Measurements from ENCODE around the gene GALNT2. TPM values are rescaled to one million over a fixed set of nuclear protein-coding genes. Genes with fewer than 3 reads are reported as not detected.

GALNT2 gene
- polyA plus RNA-seq, 3 donors, result 19.6 to 25.6 (median 23.4) TPM

GRCh38 chr1:230128569-230129285 is 61.7 kb downstream of the GALNT2 start:
- H3K36me3 Mint-ChIP-seq, result peaks cover 3 to 9% of the 10 kb centered on the region in 2 donors
- H3K36me3 ChIP-seq (replicated peaks in 1 of 2; ENCODE audit: control insufficient read depth in 1 of 2, insufficient read depth in 2 of 2, low read length in 2 of 2), result no peaks in the 10 kb centered on the region
- 90% methylated on average over 3 of the region's 15 CpGs for WGBS (ENCODE audit: insufficient coverage)
- peaks cover 60% of the 10 kb centered on the region for H3K4me1 Mint-ChIP-seq
- peak overlapping the region in 5 of 7 donors; percentile 23 to 78 (median 33) for H3K27ac Mint-ChIP-seq
- no peak overlapping the region for H2AFZ ChIP-seq (ENCODE audit: insufficient read depth, low read depth, low read length, poor library complexity, severe bottlenecking)
- H4K20me1 ChIP-seq (ENCODE audit: insufficient read depth, low read length), result peaks cover 92% of the 10 kb centered on the region
- no peaks in the 10 kb centered on the region for H3K27me3 ChIP-seq (ENCODE audit: control insufficient read depth in 2 of 2, insufficient read depth in 2 of 2, low read length in 2 of 2)
- no peaks in the 10 kb centered on the region for H3K9me3 ChIP-seq (replicated peaks in 1 of 2; ENCODE audit: control insufficient read depth in 1 of 2, insufficient read depth in 1 of 2, low read length in 2 of 2)
- no peak overlapping the region for H3K4me3 Mint-ChIP-seq
- H3K4me2 ChIP-seq (replicated peaks; ENCODE audit: extremely low read depth, low read length, poor library complexity, severe bottlenecking), result no peak overlapping the region
- TF ChIP-seq, protein P1, sequence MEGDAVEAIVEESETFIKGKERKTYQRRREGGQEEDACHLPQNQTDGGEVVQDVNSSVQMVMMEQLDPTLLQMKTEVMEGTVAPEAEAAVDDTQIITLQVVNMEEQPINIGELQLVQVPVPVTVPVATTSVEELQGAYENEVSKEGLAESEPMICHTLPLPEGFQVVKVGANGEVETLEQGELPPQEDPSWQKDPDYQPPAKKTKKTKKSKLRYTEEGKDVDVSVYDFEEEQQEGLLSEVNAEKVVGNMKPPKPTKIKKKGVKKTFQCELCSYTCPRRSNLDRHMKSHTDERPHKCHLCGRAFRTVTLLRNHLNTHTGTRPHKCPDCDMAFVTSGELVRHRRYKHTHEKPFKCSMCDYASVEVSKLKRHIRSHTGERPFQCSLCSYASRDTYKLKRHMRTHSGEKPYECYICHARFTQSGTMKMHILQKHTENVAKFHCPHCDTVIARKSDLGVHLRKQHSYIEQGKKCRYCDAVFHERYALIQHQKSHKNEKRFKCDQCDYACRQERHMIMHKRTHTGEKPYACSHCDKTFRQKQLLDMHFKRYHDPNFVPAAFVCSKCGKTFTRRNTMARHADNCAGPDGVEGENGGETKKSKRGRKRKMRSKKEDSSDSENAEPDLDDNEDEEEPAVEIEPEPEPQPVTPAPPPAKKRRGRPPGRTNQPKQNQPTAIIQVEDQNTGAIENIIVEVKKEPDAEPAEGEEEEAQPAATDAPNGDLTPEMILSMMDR (IDR thresholded peaks at IDR 0.05), result no peak
- DNase-seq, result no peak
- intact Hi-C loops (cut with micrococcal nuclease), result no loop called here
- peaks cover 0 to 5% (median 4%) of the 10 kb centered on the region in 3 donors for H3K27me3 Mint-ChIP-seq (ENCODE audit: low read depth in 3 of 3)
- no peak overlapping the region for H3K9ac ChIP-seq (ENCODE audit: insufficient read depth, low read length, poor library complexity, severe bottlenecking)
- H3K9me3 Mint-ChIP-seq, result no peaks in the 10 kb centered on the region
- H3K4me3 ChIP-seq (replicated peaks in 1 of 3; ENCODE audit: low read depth in 2 of 3, low read length in 3 of 3), result no peak overlapping the region
- peaks cover 22 to 33% of the 10 kb centered on the region in 2 donors for H3K4me1 ChIP-seq (ENCODE audit: control insufficient read depth in 1 of 2, insufficient read depth in 2 of 2, low read length in 2 of 2)
- peaks cover 97% of the 10 kb centered on the region for H3K79me2 ChIP-seq (ENCODE audit: insufficient read depth, low read length)
- H3K27ac ChIP-seq (ENCODE audit: low read depth in 1 of 2, low read length in 2 of 2), result no peak overlapping the region

DNA sequence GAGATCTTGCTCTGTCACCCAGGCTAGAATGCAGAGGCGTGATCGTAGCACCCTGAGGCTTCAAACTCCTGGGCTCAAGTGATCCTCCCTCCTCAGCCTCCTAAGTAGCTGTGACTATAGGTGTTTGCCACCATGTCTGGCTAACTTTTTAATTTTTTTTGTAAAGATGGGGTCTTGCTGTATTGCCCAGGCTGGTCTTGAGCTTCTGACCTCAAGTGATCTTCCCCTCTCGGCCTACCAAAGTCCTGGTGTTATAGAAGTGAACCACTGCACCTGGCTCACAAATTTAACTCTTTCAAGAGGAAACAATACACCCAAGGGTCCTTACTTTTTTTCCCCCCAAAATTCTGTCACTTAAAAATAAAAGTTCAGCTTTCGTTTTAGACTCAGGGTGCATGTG is 62.3 kb downstream of the GALNT2 start:
- no peak for DNase-seq
- Histone ChIP-seq H3K4me1 (ENCODE audit: control insufficient read depth in 1 of 2, insufficient read depth in 2 of 2, low read length in 2 of 2) (peaks cover 16 to 27% of the 10 kb centered on the region in 2 donors), H3K36me3 (replicated peaks in 1 of 2; ENCODE audit: control insufficient read depth in 1 of 2, insufficient read depth in 2 of 2, low read length in 2 of 2) (no peaks in the 10 kb centered on the region), H3K9ac (ENCODE audit: insufficient read depth, low read length, poor library complexity, severe bottlenecking) (no peak overlapping the region), H3K9me3 (replicated peaks in 1 of 2; ENCODE audit: control insufficient read depth in 1 of 2, insufficient read depth in 1 of 2, low read length in 2 of 2) (no peaks in the 10 kb centered on the region), H2AFZ (ENCODE audit: insufficient read depth, low read depth, low read length, poor library complexity, severe bottlenecking) (no peak overlapping the region), H3K27ac (ENCODE audit: low read depth in 1 of 2, low read length in 2 of 2) (no peak overlapping the region), H3K4me2 (replicated peaks; ENCODE audit: extremely low read depth, low read length, poor library complexity, severe bottlenecking) (no peak overlapping the region), H3K4me3 (replicated peaks in 1 of 3; ENCODE audit: low read depth in 2 of 3, low read length in 3 of 3) (no peak overlapping the region), H3K27me3 (ENCODE audit: control insufficient read depth in 2 of 2, insufficient read depth in 2 of 2, low read length in 2 of 2) (no peaks in the 10 kb centered on the region), H4K20me1 (ENCODE audit: insufficient read depth, low read length) (peaks cover 87% of the 10 kb centered on the region), H3K79me2 (ENCODE audit: insufficient read depth, low read length) (peaks cover 96% of the 10 kb centered on the region)
- TF ChIP-seq, protein P1 (IDR thresholded peaks at IDR 0.05), result no peak
- intact Hi-C loops (cut with micrococcal nuclease), result no loop called here
- Mint-ChIP-seq H3K27me3 (ENCODE audit: low read depth in 3 of 3) (peaks cover 0 to 6% (median 4%) of the 10 kb centered on the region in 3 donors), H3K9me3 (no peaks in the 10 kb centered on the region), H3K36me3 (peaks cover 3 to 10% of the 10 kb centered on the region in 2 donors), H3K4me3 (no peak overlapping the region), H3K4me1 (peaks cover 58% of the 10 kb centered on the region), H3K27ac (peak overlapping the region in 1 of 7 donors; percentile 15)
- WGBS (ENCODE audit: insufficient coverage), result no CpG with 5 or more reads among the region's 4 CpGs

Measured in CD14-positive monocyte (primary cell).